Sigmoid colon (tissue), 4 donors: Measurements from ENCODE around the gene MED29.

ENCODE experiments used
- CTCF ChIP-seq, 4 experiments: fragments of 450-650 bp in 3 of 4; fragments of 200-600 bp in 1 of 4; IDR thresholded peaks; one replicate each; pipeline ENCODE4 v1.5.1; 2016 to 2019; ENCODE audit warnings: antibody characterized with exemption in 4 of 4, mild to moderate bottlenecking in 3 of 4, moderate library complexity in 2 of 4
- EP300 ChIP-seq, 4 donors: sonication (generic); formaldehyde crosslinking; IDR thresholded peaks; one replicate each; pipeline ENCODE4 v1.6.1; 2017; ENCODE audit warnings: antibody characterized with exemption in 4 of 4
- POLR2AphosphoS5 ChIP-seq, 4 donors: sonication (generic); formaldehyde crosslinking; IDR thresholded peaks; one replicate each; pipeline ENCODE4 v1.6.1; 2017; ENCODE audit warnings: antibody characterized with exemption in 4 of 4

DNA sequence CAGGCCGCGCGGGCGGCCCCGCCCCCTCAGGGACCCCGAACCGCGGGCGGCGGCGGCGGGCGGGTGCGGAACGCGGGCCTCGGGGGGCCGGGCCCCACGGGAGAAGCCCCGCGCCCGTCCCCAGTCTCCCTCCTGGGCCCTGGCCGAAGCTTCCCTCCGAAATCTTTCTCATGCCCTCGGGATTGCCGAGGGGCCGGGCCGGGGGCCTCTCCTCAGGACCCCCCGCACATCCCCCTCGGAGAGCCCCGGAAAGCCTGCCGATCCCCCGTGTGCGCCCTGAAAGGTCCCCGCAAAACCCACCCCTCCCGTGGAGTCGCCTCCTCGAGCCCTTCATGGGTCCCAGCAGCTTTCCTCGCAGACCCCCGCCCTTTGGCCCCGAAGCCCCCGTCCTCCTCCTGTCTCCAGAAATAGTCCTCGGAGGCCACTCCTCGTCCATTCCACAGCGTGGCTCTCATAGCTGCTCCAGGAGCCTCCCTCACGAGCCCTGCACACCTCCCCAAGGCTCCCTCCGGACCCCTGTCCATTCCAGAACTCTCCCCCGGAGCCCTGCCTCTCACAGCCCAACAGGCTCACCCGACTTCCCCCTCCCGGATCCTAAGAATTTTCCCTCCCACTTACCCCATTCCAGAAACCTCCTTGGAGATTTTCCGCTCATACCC is 48.4 kb upstream of the MED29 start:
- TF ChIP-seq CTCF (IDR thresholded peaks at IDR 0.05), result no peak
- TF ChIP-seq EP300 (IDR thresholded peaks at IDR 0.05), result no peak
- TF ChIP-seq POLR2AphosphoS5 (IDR thresholded peaks at IDR 0.05), result no peak
